HepG2 (cell line): Measurements from ENCODE around the gene OR10P1. TPM values are rescaled to one million over a fixed set of nuclear protein-coding genes. Genes with fewer than 3 reads are reported as not detected.

Experiments used
- FOXA3 ChIP-seq: IDR thresholded peaks from 2 replicates; pipeline ENCODE4 v1.6.1; 2016; ENCODE audit warnings: missing genetic modification reagents, missing compliant biosample characterization
- MEF2D ChIP-seq: sonication (generic); formaldehyde crosslinking; IDR thresholded peaks from 2 replicates; pipeline ENCODE4 v1.5.1; 2020; ENCODE audit warnings: mild to moderate bottlenecking, missing genetic modification reagents
- MYNN ChIP-seq: sonication (generic); formaldehyde crosslinking; IDR thresholded peaks from 2 replicates; pipeline ENCODE4 v1.4.0; 2020; ENCODE audit warnings: mild to moderate bottlenecking, low read depth, missing genetic modification reagents
- SMAD1 ChIP-seq: sonication (generic); formaldehyde crosslinking; IDR thresholded peaks from 2 replicates; pipeline ENCODE4 v1.4.0; 2020; ENCODE audit warnings: missing genetic modification reagents, low read depth, mild to moderate bottlenecking, borderline replicate concordance
- STAT6 ChIP-seq: sonication (generic); formaldehyde crosslinking; IDR thresholded peaks from 2 replicates; pipeline ENCODE4 v1.4.0; 2020; ENCODE audit warnings: missing genetic modification reagents, mild to moderate bottlenecking, borderline replicate concordance
- UBTF ChIP-seq: sonication (generic); formaldehyde crosslinking; IDR thresholded peaks from 2 replicates; pipeline ENCODE4 v1.4.0; 2020; ENCODE audit warnings: mild to moderate bottlenecking, missing genetic modification reagents
- WIZ ChIP-seq: sonication (generic); formaldehyde crosslinking; IDR thresholded peaks from 2 replicates; pipeline ENCODE4 v1.5.1; 2020; ENCODE audit warnings: mild to moderate bottlenecking, missing genetic modification reagents
- ZNF275 ChIP-seq: sonication (generic); formaldehyde crosslinking; IDR thresholded peaks from 2 replicates; pipeline ENCODE4 v1.8.0; 2022; ENCODE audit warnings: missing genetic modification reagents, mild to moderate bottlenecking, inconsistent platforms, borderline replicate concordance
- ZNF747 ChIP-seq: sonication (generic); formaldehyde crosslinking; IDR thresholded peaks from 2 replicates; pipeline ENCODE4 v1.8.1; 2023; ENCODE audit warnings: missing genetic modification reagents, mild to moderate bottlenecking, borderline replicate concordance
- ZNF792 ChIP-seq: IDR thresholded peaks from 2 replicates; pipeline ENCODE4 v1.6.1; 2016
- polyA plus RNA-seq, 8 experiments: library from polyadenylated mRNA; depleted of rRNA in 3 of 8; stranded (reverse) in 7 of 8; unstranded in 1 of 8; fragments of >200 nt; fragmentation: Illumina TruSeq in 4 of 8; extraction: Trizol in 4 of 8; gene quantifications; 2 replicates each; pipeline versions ENCODE4 v1.2.1 to v1.2.3, GENCODE V29; 2011 to 2016; ENCODE audit warnings: low read depth in 4 of 8, missing spikeins in 1 of 8, mixed read lengths in 1 of 8; ENCODE audit not compliant: insufficient read depth in 1 of 8
- total RNA-seq, 5 experiments: library from RNA; depleted of rRNA; stranded (reverse); fragments of >200 nt; fragmentation: Illumina TruSeq; extraction: Trizol; gene quantifications; 2 replicates each; pipeline ENCODE4 v1.2.3, GENCODE V29; 2016; ENCODE audit warnings: low read depth in 1 of 5
- TF ChIP-seq, protein P1 (sequence below), 2 experiments: IDR thresholded peaks; 2 replicates each; pipeline ENCODE4 v1.6.1; 2011 to 2012; ENCODE audit warnings: low read length in 2 of 2, borderline replicate concordance in 1 of 2, low read depth in 1 of 2, mild to moderate bottlenecking in 1 of 2, moderate library complexity in 1 of 2
- TF ChIP-seq, protein P2 (sequence below): sonication (generic); formaldehyde crosslinking; IDR thresholded peaks from 2 replicates; pipeline ENCODE4 v1.4.0; 2020; ENCODE audit warnings: missing genetic modification reagents
- TF ChIP-seq, protein P3 (sequence below): sonication (generic); formaldehyde crosslinking; IDR thresholded peaks from 2 replicates; pipeline ENCODE4 v1.9.0; 2021; ENCODE audit warnings: missing genetic modification reagents, borderline replicate concordance

The OR10P1 gene
- total and polyA plus RNA-seq, 2 of the 13 experiments (the other 11 are each of a cell fraction or from before 2014, with no cell fraction given): not detected

DNA sequence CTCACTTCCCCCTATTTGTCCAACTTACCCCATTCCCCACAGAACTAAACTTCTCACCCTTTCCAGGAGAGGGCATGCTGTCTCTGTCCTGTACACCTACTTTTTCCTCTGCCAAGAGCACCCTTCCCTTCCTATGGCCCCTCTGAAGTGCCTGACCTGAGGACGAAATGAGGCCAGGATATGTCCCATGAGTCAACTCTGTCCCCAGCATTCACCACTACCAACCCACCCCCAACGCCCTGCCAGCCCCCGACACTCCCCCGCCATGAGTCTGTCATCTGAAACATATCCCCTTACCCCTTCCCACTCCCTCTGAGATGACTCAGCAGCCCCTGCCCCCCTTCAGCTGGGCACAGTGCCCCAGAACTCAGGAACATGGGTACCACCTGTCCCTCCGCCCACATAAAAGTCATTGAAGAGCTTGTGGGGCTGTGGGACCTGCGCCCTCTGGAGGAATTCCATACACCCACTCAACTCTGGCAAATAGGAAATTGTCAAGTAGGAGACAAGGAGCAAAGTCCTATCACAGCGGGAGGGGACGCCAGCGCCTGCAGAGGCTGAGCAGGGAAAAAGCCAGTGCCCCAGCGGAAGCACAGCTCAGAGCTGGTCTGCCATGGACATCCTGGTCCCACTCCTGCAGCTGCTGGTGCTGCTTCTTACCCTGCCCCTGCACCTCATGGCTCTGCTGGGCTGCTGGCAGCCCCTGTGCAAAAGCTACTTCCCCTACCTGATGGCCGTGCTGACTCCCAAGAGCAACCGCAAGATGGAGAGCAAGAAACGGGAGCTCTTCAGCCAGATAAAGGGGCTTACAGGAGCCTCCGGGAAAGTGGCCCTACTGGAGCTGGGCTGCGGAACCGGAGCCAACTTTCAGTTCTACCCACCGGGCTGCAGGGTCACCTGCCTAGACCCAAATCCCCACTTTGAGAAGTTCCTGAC is 44.7 kb downstream of the OR10P1 start (continued):
- TF ChIP-seq WIZ (CRISPR knock-in tag): peak; percentile 81; the same call in 1 of the 2 replicates
- TF ChIP-seq ZNF747 (CRISPR knock-in tag): no peak
- TF ChIP-seq, protein P1, sequence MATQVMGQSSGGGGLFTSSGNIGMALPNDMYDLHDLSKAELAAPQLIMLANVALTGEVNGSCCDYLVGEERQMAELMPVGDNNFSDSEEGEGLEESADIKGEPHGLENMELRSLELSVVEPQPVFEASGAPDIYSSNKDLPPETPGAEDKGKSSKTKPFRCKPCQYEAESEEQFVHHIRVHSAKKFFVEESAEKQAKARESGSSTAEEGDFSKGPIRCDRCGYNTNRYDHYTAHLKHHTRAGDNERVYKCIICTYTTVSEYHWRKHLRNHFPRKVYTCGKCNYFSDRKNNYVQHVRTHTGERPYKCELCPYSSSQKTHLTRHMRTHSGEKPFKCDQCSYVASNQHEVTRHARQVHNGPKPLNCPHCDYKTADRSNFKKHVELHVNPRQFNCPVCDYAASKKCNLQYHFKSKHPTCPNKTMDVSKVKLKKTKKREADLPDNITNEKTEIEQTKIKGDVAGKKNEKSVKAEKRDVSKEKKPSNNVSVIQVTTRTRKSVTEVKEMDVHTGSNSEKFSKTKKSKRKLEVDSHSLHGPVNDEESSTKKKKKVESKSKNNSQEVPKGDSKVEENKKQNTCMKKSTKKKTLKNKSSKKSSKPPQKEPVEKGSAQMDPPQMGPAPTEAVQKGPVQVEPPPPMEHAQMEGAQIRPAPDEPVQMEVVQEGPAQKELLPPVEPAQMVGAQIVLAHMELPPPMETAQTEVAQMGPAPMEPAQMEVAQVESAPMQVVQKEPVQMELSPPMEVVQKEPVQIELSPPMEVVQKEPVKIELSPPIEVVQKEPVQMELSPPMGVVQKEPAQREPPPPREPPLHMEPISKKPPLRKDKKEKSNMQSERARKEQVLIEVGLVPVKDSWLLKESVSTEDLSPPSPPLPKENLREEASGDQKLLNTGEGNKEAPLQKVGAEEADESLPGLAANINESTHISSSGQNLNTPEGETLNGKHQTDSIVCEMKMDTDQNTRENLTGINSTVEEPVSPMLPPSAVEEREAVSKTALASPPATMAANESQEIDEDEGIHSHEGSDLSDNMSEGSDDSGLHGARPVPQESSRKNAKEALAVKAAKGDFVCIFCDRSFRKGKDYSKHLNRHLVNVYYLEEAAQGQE (IDR thresholded peaks at IDR 0.05; ENCODE audit: borderline replicate concordance in 1 of 2, low read depth in 1 of 2, low read length in 2 of 2): peak in 1 of 2 experiments; percentile 54; a peak in 2 of 4 replicates
- TF ChIP-seq MYNN (CRISPR knock-in tag): no peak
- peak; percentile 47 for TF ChIP-seq FOXA3 (CRISPR knock-in tag)
- TF ChIP-seq ZNF792 (CRISPR knock-in tag): 0 out of 2 replicates have a peak, but pooled peaks have one; percentile 58
- TF ChIP-seq, protein P2, sequence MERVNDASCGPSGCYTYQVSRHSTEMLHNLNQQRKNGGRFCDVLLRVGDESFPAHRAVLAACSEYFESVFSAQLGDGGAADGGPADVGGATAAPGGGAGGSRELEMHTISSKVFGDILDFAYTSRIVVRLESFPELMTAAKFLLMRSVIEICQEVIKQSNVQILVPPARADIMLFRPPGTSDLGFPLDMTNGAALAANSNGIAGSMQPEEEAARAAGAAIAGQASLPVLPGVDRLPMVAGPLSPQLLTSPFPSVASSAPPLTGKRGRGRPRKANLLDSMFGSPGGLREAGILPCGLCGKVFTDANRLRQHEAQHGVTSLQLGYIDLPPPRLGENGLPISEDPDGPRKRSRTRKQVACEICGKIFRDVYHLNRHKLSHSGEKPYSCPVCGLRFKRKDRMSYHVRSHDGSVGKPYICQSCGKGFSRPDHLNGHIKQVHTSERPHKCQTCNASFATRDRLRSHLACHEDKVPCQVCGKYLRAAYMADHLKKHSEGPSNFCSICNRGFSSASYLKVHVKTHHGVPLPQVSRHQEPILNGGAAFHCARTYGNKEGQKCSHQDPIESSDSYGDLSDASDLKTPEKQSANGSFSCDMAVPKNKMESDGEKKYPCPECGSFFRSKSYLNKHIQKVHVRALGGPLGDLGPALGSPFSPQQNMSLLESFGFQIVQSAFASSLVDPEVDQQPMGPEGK (CRISPR knock-in tag): peak; percentile 97
- TF ChIP-seq ZNF275 (CRISPR knock-in tag): peak; percentile 52; the same call in 1 of the 2 replicates
- TF ChIP-seq, protein P3, sequence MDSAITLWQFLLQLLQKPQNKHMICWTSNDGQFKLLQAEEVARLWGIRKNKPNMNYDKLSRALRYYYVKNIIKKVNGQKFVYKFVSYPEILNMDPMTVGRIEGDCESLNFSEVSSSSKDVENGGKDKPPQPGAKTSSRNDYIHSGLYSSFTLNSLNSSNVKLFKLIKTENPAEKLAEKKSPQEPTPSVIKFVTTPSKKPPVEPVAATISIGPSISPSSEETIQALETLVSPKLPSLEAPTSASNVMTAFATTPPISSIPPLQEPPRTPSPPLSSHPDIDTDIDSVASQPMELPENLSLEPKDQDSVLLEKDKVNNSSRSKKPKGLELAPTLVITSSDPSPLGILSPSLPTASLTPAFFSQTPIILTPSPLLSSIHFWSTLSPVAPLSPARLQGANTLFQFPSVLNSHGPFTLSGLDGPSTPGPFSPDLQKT (CRISPR knock-in tag): no peak
- peak; percentile 82 for TF ChIP-seq UBTF
- TF ChIP-seq SMAD1: 0 out of 2 replicates have a peak, but pooled peaks have one; percentile 57
- peak; percentile 66; the same call in 1 of the 2 replicates for TF ChIP-seq MEF2D (CRISPR knock-in tag)
- TF ChIP-seq STAT6 (CRISPR knock-in tag): no peak
